Thyroid gland (tissue), 4 donors: ENCODE data around the gene SIDT1.

Experiments used
- CTCF ChIP-seq, 6 experiments: fragments of 200-600 bp in 3 of 6; fragments of 450-650 bp in 3 of 6; sonication (generic) in 3 of 6; IDR thresholded peaks; one replicate each; pipeline ENCODE4 v1.5.1; 2016 to 2019; ENCODE audit warnings: antibody characterized with exemption in 6 of 6, mild to moderate bottlenecking in 2 of 6, inconsistent platforms in 1 of 6, moderate library complexity in 1 of 6
- POLR2A ChIP-seq, 2 donors: fragments of 450-650 bp; IDR thresholded peaks; one replicate each; pipeline ENCODE4 v1.6.1; 2017; ENCODE audit warnings: antibody characterized with exemption in 2 of 2, mild to moderate bottlenecking in 2 of 2, moderate library complexity in 1 of 2

- TF ChIP-seq POLR2A (IDR thresholded peaks at IDR 0.05) (no peak), CTCF (IDR thresholded peaks at IDR 0.05) (no peak)
Measured at GRCh38 chr3:113659101-113659541, 126.8 kb downstream of the SIDT1 start.
